Tongue (tissue), 2 donors: ENCODE measurements around the gene GHITM. TPM values are rescaled to one million over a fixed set of nuclear protein-coding genes. Genes with fewer than 3 reads are reported as not detected.
"Not testable (repeated sequence)": the region's sequence is repeated elsewhere in the genome, so short reads cannot be mapped to it uniquely, and the experiment has no call there.

Experiments used
- DNase-seq: peaks from one replicate; pipeline ENCODE4 v3.0.0-alpha.2; 2015
- total RNA-seq: library from RNA; depleted of rRNA; stranded (reverse); fragments of >200 nt; gene quantifications from one replicate; pipeline ENCODE4 v1.2.3, GENCODE V29; 2014

The GHITM gene
- total RNA-seq, 1 donor from 2014 or later: 204 TPM

GRCh38 chr10:84176836-84177474 lies 37.6 kb downstream of the GHITM start:
- DNase-seq: no peak

- no peak for DNase-seq
Observed at GRCh38 chr10:84177541-84178141, 38.3 kb downstream of the GHITM start.

GRCh38 chr10:84178160-84178609 lies 38.9 kb downstream of the GHITM start:
- DNase-seq: no peak

- DNase-seq: peak; percentile 70
Observed at GRCh38 chr10:84179059-84179710, 39.9 kb downstream of the GHITM start.

- DNase-seq: not testable (repeated sequence)
Observed at GRCh38 chr10:84180386-84180785, 41.1 kb downstream of the GHITM start.

GRCh38 chr10:84181631-84182030 lies 42.3 kb downstream of the GHITM start:
- DNase-seq: no peak

GRCh38 chr10:84184517-84184916 lies 45.2 kb downstream of the GHITM start:
- no peak for DNase-seq

- no peak for DNase-seq
Observed at GRCh38 chr10:84185526-84186175, 46.3 kb downstream of the GHITM start.

GRCh38 chr10:84188815-84189214 lies 49.5 kb downstream of the GHITM start:
- DNase-seq: no peak

- no peak for DNase-seq
Observed at GRCh38 chr10:84190621-84191020, 51.3 kb downstream of the GHITM start.

GRCh38 chr10:84191106-84191505 lies 51.8 kb downstream of the GHITM start:
- DNase-seq: no peak

- no peak for DNase-seq
Observed at GRCh38 chr10:84193327-84193726, 54.0 kb downstream of the GHITM start.

GRCh38 chr10:84193846-84194423 lies 54.6 kb downstream of the GHITM start:
- DNase-seq: no peak

GRCh38 chr10:84194424-84195043 lies 55.2 kb downstream of the GHITM start, which contains the start of gene CDHR1:
CDHR1 (plus strand) TSS chr10:84194537; CDS start chr10:84194761, 224 bp downstream.
- peak; percentile 32 for DNase-seq

GRCh38 chr10:84195044-84195830 lies 55.9 kb downstream of the GHITM start:
- DNase-seq: no peak

GRCh38 chr10:84196083-84196482 lies 56.8 kb downstream of the GHITM start:
- no peak for DNase-seq

GRCh38 chr10:84196941-84197340 lies 57.6 kb downstream of the GHITM start:
- peak; percentile 10 for DNase-seq

GRCh38 chr10:84197643-84198042 lies 58.3 kb downstream of the GHITM start:
- no peak for DNase-seq

- no peak for DNase-seq
Observed at GRCh38 chr10:84198206-84198915, 59.1 kb downstream of the GHITM start.

GRCh38 chr10:84200537-84201243 lies 61.4 kb downstream of the GHITM start:
- no peak for DNase-seq
